Naive thymus-derived CD8-positive, alpha-beta T cell (primary cell): ENCODE measurements around the gene PHKB. TPM values are rescaled to one million over a fixed set of nuclear protein-coding genes. Genes with fewer than 3 reads are reported as not detected.
"Not testable (repeated sequence)": the region's sequence is repeated elsewhere in the genome, so short reads cannot be mapped to it uniquely, and the experiment has no call there.

Experiments used
- ATAC-seq, 2 donors: fragments of 150-1000 bp; cut with Tn5 transposase in 1 of 2; sonication (Bioruptor Pico), chemical (Tn5 transposase) in 1 of 2; 1 replicate in 1 of 2; 2 replicates in 1 of 2; pipeline ENCODE4 v1.10.0; 2021; ENCODE audit warnings: mild to moderate bottlenecking in 2 of 2, moderate library complexity in 2 of 2
- POLR2A ChIA-PET: fragments of 350-600 bp; sonication (Branson Sonifier 250); formaldehyde crosslinking; loops from one replicate; lab custom pipeline; 2021; ENCODE audit warnings: antibody characterized with exemption; lab: Charles Lee
- DNase-seq, 10 donors: peaks; one replicate each; pipeline versions ENCODE4 v3.0.0 to v3.0.0-alpha.2; 2020 to 2022
- H3K27ac Mint-ChIP-seq, 10 donors: one replicate each; pipeline ENCODE4 v1.8.0; 2020 to 2022; ENCODE audit warnings: mild to moderate bottlenecking in 10 of 10, mixed read lengths in 10 of 10, moderate library complexity in 4 of 10, inconsistent platforms in 1 of 10
- H3K27me3 Mint-ChIP-seq, 5 donors: one replicate each; pipeline ENCODE4 v1.8.0; 2021 to 2022; ENCODE audit warnings: mixed read lengths in 5 of 5
- H3K36me3 Mint-ChIP-seq, 3 donors: one replicate each; pipeline ENCODE4 v1.8.0; 2020 to 2022; ENCODE audit warnings: mixed read lengths in 3 of 3, mild to moderate bottlenecking in 2 of 3, inconsistent platforms in 1 of 3
- H3K4me1 Mint-ChIP-seq, 4 donors: one replicate each; pipeline ENCODE4 v1.8.0; 2021 to 2022; ENCODE audit warnings: mixed read lengths in 4 of 4
- H3K4me3 Mint-ChIP-seq, 10 donors: one replicate each; pipeline ENCODE4 v1.8.0; 2020 to 2022; ENCODE audit warnings: mild to moderate bottlenecking in 10 of 10, mixed read lengths in 10 of 10, moderate library complexity in 6 of 10, inconsistent platforms in 1 of 10
- H3K9me3 Mint-ChIP-seq, 9 donors: one replicate each; pipeline ENCODE4 v1.8.0; 2020 to 2022; ENCODE audit warnings: mixed read lengths in 9 of 9, mild to moderate bottlenecking in 3 of 9, inconsistent platforms in 1 of 9, moderate library complexity in 1 of 9
- polyA plus RNA-seq, 3 donors: library from polyadenylated mRNA; unstranded; fragments of 300-500 nt; fragmentation: Illumina TruSeq; gene quantifications; one replicate each; pipeline ENCODE4 v1.2.3, GENCODE V29; 2021
- total RNA-seq, 8 experiments: library from RNA in 2 of 8; stranded (reverse) in 2 of 8; gene quantifications; one replicate each; pipeline ENCODE4 v1.2.3 and lab custom pipeline; 2021 to 2026

Gene PHKB
- total RNA-seq (10 to 100 TPM; 45.0 to 48.6 TPM), polyA plus RNA-seq (10 to 100 TPM; 25.1 to 34.2 (median 25.4) TPM), total RNA-seq (lab: John Stamatoyannopoulos, UW) (23.6 to 49.3 (median 43.8) reads per million in 6 experiments)

- Mint-ChIP-seq H3K27me3 (no peaks in the 10 kb centered on the region), H3K36me3 (peaks cover 0 to 35% (median 11%) of the 10 kb centered on the region in 3 donors), H3K4me3 (peak within 1 kb of the TSS; percentile 90 to 99 (median 96)), H3K9me3 (no peaks in the 10 kb centered on the region), H3K27ac (peak within 1 kb of the TSS; percentile 93 to 99 (median 97)), H3K4me1 (peaks cover 30 to 75% (median 68%) of the 10 kb centered on the region in 4 donors)
- ATAC-seq (peak; percentile 94 to 97), DNase-seq (peak; percentile 92 to 97 (median 96))
- POLR2A ChIA-PET: interaction anchor here (0.6 to 1.9 kb wide), 6 partner anchors 11 to 488 kb away, joined by 3 to 11 read pairs (median 6); partner anchors contain the start of gene DNAJA2
Observed at GRCh38 chr16:47460711-47461597, at the start of gene PHKB, which contains the start of gene ITFG1. TSS of gene PHKB (plus strand) at chr16:47461331. CDS start at chr16:47461351, 20 bp downstream. TSS of gene ITFG1 (minus strand) at chr16:47461063. CDS start at chr16:47461045, 18 bp downstream.

- Mint-ChIP-seq H3K27me3 (no peaks in the 10 kb centered on the region), H3K4me1 (peaks cover 8 to 28% (median 24%) of the 10 kb centered on the region in 4 donors), H3K36me3 (peaks cover 8 to 62% (median 41%) of the 10 kb centered on the region in 3 donors), H3K9me3 (peaks cover 0 to 2% (median 0%) of the 10 kb centered on the region in 9 donors), H3K4me3 (no peak overlapping the region), H3K27ac (no peak overlapping the region)
- DNase-seq: no peak
- ATAC-seq: no peak
- POLR2A ChIA-PET: no interaction called here
Observed at GRCh38 chr16:47413041-47413440, 48.1 kb upstream of the PHKB start.

GRCh38 chr16:47416869-47417268, 44.3 kb upstream of the PHKB start:
- H3K36me3 Mint-ChIP-seq: peaks cover 13 to 58% (median 58%) of the 10 kb centered on the region in 3 donors
- peaks cover 5 to 15% (median 10%) of the 10 kb centered on the region in 4 donors for H3K4me1 Mint-ChIP-seq
- H3K9me3 Mint-ChIP-seq: peaks cover 0 to 2% (median 0%) of the 10 kb centered on the region in 9 donors
- no peak overlapping the region for H3K4me3 Mint-ChIP-seq
- no peak for DNase-seq
- ATAC-seq: no peak
- POLR2A ChIA-PET: no interaction called here
- H3K27me3 Mint-ChIP-seq: no peaks in the 10 kb centered on the region
- H3K27ac Mint-ChIP-seq: peak overlapping the region in 3 of 10 donors; percentile 5 to 76 (median 68)

- peaks cover 0 to 9% (median under 1%) of the 10 kb centered on the region in 4 donors for H3K4me1 Mint-ChIP-seq
- ATAC-seq: no peak
- DNase-seq: no peak
- H3K27ac Mint-ChIP-seq: no peak overlapping the region
- H3K4me3 Mint-ChIP-seq: no peak overlapping the region
- H3K36me3 Mint-ChIP-seq: peaks cover 16 to 67% (median 63%) of the 10 kb centered on the region in 3 donors
- POLR2A ChIA-PET: no interaction called here
- no peaks in the 10 kb centered on the region for H3K27me3 Mint-ChIP-seq
- H3K9me3 Mint-ChIP-seq: peaks cover 0 to 1% (median 0%) of the 10 kb centered on the region in 9 donors
Observed at GRCh38 chr16:47424846-47425245, 36.3 kb upstream of the PHKB start.

- Mint-ChIP-seq H3K4me3 (no peak overlapping the region), H3K27ac (no peak overlapping the region), H3K36me3 (peaks cover 10 to 66% (median 54%) of the 10 kb centered on the region in 3 donors), H3K9me3 (peaks cover 0 to 1% (median 0%) of the 10 kb centered on the region in 9 donors), H3K4me1 (peaks cover 0 to 9% (median under 1%) of the 10 kb centered on the region in 4 donors), H3K27me3 (no peaks in the 10 kb centered on the region)
- DNase-seq (no peak), ATAC-seq (no peak)
- POLR2A ChIA-PET: no interaction called here
Observed at GRCh38 chr16:47426806-47427205, 34.3 kb upstream of the PHKB start.

GRCh38 chr16:47431960-47432359, 29.2 kb upstream of the PHKB start:
- Mint-ChIP-seq H3K4me3 (no peak overlapping the region), H3K36me3 (peaks cover 10 to 37% (median 31%) of the 10 kb centered on the region in 3 donors), H3K9me3 (no peaks in the 10 kb centered on the region), H3K27ac (no peak overlapping the region), H3K27me3 (no peaks in the 10 kb centered on the region), H3K4me1 (peaks cover 9 to 10% (median 10%) of the 10 kb centered on the region in 4 donors)
- DNase-seq (no peak), ATAC-seq (no peak)
- POLR2A ChIA-PET: no interaction called here

GRCh38 chr16:47434274-47434673, 26.9 kb upstream of the PHKB start:
- H3K36me3 Mint-ChIP-seq: peaks cover 12 to 42% (median 34%) of the 10 kb centered on the region in 3 donors
- H3K27me3 Mint-ChIP-seq, H3K9me3 Mint-ChIP-seq, DNase-seq, POLR2A ChIA-PET, H3K27ac Mint-ChIP-seq, ATAC-seq, H3K4me3 Mint-ChIP-seq: not testable (repeated sequence)
- H3K4me1 Mint-ChIP-seq: peaks cover 16 to 18% (median 17%) of the 10 kb centered on the region in 4 donors

- ATAC-seq, POLR2A ChIA-PET, H3K27me3 Mint-ChIP-seq, H3K27ac Mint-ChIP-seq, DNase-seq: not testable (repeated sequence)
- peaks cover 7 to 58% (median 55%) of the 10 kb centered on the region in 3 donors for H3K36me3 Mint-ChIP-seq
- H3K9me3 Mint-ChIP-seq: peaks cover 0 to 10% (median 3%) of the 10 kb centered on the region in 9 donors
- peak overlapping the region in 1 of 10 donors; percentile 15 for H3K4me3 Mint-ChIP-seq
- H3K4me1 Mint-ChIP-seq: peaks cover 15 to 29% (median 23%) of the 10 kb centered on the region in 4 donors
Observed at GRCh38 chr16:47440066-47440465, 21.1 kb upstream of the PHKB start.

GRCh38 chr16:47442884-47443283, 18.2 kb upstream of the PHKB start:
- H3K27ac Mint-ChIP-seq: not testable (repeated sequence)
- H3K4me1 Mint-ChIP-seq: peaks cover 15 to 40% (median 32%) of the 10 kb centered on the region in 4 donors

GRCh38 chr16:47446431-47446830, 14.7 kb upstream of the PHKB start:
- ATAC-seq: no peak
- Mint-ChIP-seq H3K27ac (peak overlapping the region in 2 of 10 donors; percentile 10 to 22), H3K9me3 (peaks cover 0 to 4% (median 0%) of the 10 kb centered on the region in 9 donors), H3K4me1 (peaks cover 9 to 32% (median 24%) of the 10 kb centered on the region in 4 donors), H3K36me3 (peaks cover 0 to 74% (median 39%) of the 10 kb centered on the region in 3 donors), H3K27me3 (no peaks in the 10 kb centered on the region), H3K4me3 (no peak overlapping the region)
- POLR2A ChIA-PET: interaction anchor here (0.5 kb wide), 1 partner anchor 10 kb away, joined by 3 read pairs; no protein-coding TSS in a partner anchor
- DNase-seq: no peak

More at GRCh38 chr16:47442884-47443283, 18.2 kb upstream of the PHKB start:
- Mint-ChIP-seq H3K36me3 (peaks cover 7 to 71% (median 56%) of the 10 kb centered on the region in 3 donors), H3K9me3 (peaks cover 0 to 10% (median 3%) of the 10 kb centered on the region in 9 donors)
- H3K27me3 Mint-ChIP-seq, DNase-seq, H3K4me3 Mint-ChIP-seq, ATAC-seq, POLR2A ChIA-PET: not testable (repeated sequence)

- Mint-ChIP-seq H3K36me3 (peaks cover 2 to 78% (median 40%) of the 10 kb centered on the region in 3 donors), H3K4me3 (no peak overlapping the region), H3K9me3 (no peaks in the 10 kb centered on the region), H3K27ac (no peak overlapping the region), H3K27me3 (no peaks in the 10 kb centered on the region), H3K4me1 (peaks cover 7 to 36% (median 21%) of the 10 kb centered on the region in 4 donors)
- DNase-seq (no peak), ATAC-seq (no peak)
- POLR2A ChIA-PET: no interaction called here
Observed at GRCh38 chr16:47448830-47449575, 12.1 kb upstream of the PHKB start.

GRCh38 chr16:47449788-47450187, 11.3 kb upstream of the PHKB start:
- DNase-seq: no peak
- ATAC-seq: no peak
- H3K4me1 Mint-ChIP-seq: peaks cover 7 to 36% (median 23%) of the 10 kb centered on the region in 4 donors
- peaks cover 5 to 80% (median 41%) of the 10 kb centered on the region in 3 donors for H3K36me3 Mint-ChIP-seq
- H3K4me3 Mint-ChIP-seq: no peak overlapping the region
- peak overlapping the region in 1 of 10 donors; percentile 7 for H3K27ac Mint-ChIP-seq
- POLR2A ChIA-PET: interaction anchor here (0.9 kb wide), 1 partner anchor 12 kb away, joined by 4 read pairs; the partner anchor contains the start of gene PHKB
- no peaks in the 10 kb centered on the region for H3K27me3 Mint-ChIP-seq
- no peaks in the 10 kb centered on the region for H3K9me3 Mint-ChIP-seq
